H1 (cell line): ENCODE measurements around the gene PABPN1.
A peak's percentile ranks its signal among the peaks of the same experiment; 100 is the strongest.

ENCODE experiments used
- ATF3 ChIP-seq: IDR thresholded peaks from 2 replicates; pipeline ENCODE4 v1.6.1; 2011; ENCODE audit warnings: low read depth, mild to moderate bottlenecking, low read length; ENCODE audit not compliant: insufficient read depth
- CREB1 ChIP-seq: IDR thresholded peaks from 2 replicates; pipeline ENCODE4 v1.6.1; 2012; ENCODE audit warnings: inconsistent platforms
- CTCF ChIP-seq, 3 experiments: IDR thresholded peaks; 1 replicate in 2 of 3; 2 replicates in 1 of 3; pipeline versions ENCODE4 v1.5.1 to v1.6.1; 2011; ENCODE audit warnings: low read length in 3 of 3, mild to moderate bottlenecking in 3 of 3, inconsistent platforms in 2 of 3, low read depth in 1 of 3, moderate library complexity in 1 of 3; ENCODE audit not compliant: insufficient read depth in 1 of 3; ENCODE audit errors: control extremely low read depth in 1 of 3
- EP300 ChIP-seq, 2 experiments: IDR thresholded peaks; 1 replicate in 1 of 2; 2 replicates in 1 of 2; pipeline ENCODE4 v1.6.1; 2011 to 2012; ENCODE audit warnings: low read depth in 2 of 2, low read length in 2 of 2, mild to moderate bottlenecking in 2 of 2, borderline replicate concordance in 1 of 2, inconsistent platforms in 1 of 2, moderate library complexity in 1 of 2
- HDAC6 ChIP-seq: IDR thresholded peaks from one replicate; pipeline ENCODE4 v1.7.1; 2012; ENCODE audit warnings: low read depth, mild to moderate bottlenecking, inconsistent platforms, low read length, moderate library complexity
- KDM1A ChIP-seq: fragments of 200-600, 300-600 bp; sonication (generic); IDR thresholded peaks from 2 replicates; pipeline ENCODE4 v1.7.1; 2016; ENCODE audit warnings: mild to moderate bottlenecking, low read length, borderline replicate concordance
- POLR2A ChIP-seq, 2 experiments: IDR thresholded peaks; 1 replicate in 1 of 2; 2 replicates in 1 of 2; pipeline ENCODE4 v1.6.1; 2011; ENCODE audit warnings: low read depth in 2 of 2, low read length in 2 of 2, mild to moderate bottlenecking in 2 of 2; ENCODE audit errors: control extremely low read depth in 1 of 2
- TAF1 ChIP-seq: IDR thresholded peaks from 2 replicates; pipeline ENCODE4 v1.6.1; 2011; ENCODE audit warnings: mild to moderate bottlenecking, low read depth, low read length
- TBP ChIP-seq: IDR thresholded peaks from 2 replicates; pipeline ENCODE4 v1.6.1; 2011; ENCODE audit warnings: low read depth, low read length, improper control_type of control experiment
- USF2 ChIP-seq: IDR thresholded peaks from 2 replicates; pipeline ENCODE4 v1.6.1; 2011; ENCODE audit warnings: low read length, improper control_type of control experiment
- ZNF274 ChIP-seq: IDR thresholded peaks from 2 replicates; pipeline ENCODE4 v1.7.0; 2012; ENCODE audit warnings: low read length, borderline replicate concordance; ENCODE audit errors: extremely low read depth

GRCh38 chr14:23301969-23302289, 19.3 kb upstream of the PABPN1 start:
- TF ChIP-seq POLR2A (IDR thresholded peaks at IDR 0.05; ENCODE audit: control extremely low read depth in 1 of 2, low read depth in 2 of 2, low read length in 2 of 2) (peak in 1 of 2 experiments; percentile 86; a peak in 2 of 3 replicates), CTCF (IDR thresholded peaks at IDR 0.05; ENCODE audit: control extremely low read depth in 1 of 3, insufficient read depth in 1 of 3, low read depth in 1 of 3, low read length in 3 of 3) (no peak), ZNF274 (no peak), HDAC6 (no peak), CREB1 (no peak), KDM1A (no peak; the same call in 1 of the 2 replicates), EP300 (IDR thresholded peaks at IDR 0.05; ENCODE audit: borderline replicate concordance in 1 of 2, low read depth in 2 of 2, low read length in 2 of 2) (no peak), TAF1 (peak; percentile 57; the same call in 1 of the 2 replicates), ATF3 (no peak), TBP (peak; percentile 60), USF2 (no peak)
